Mesendoderm (in vitro differentiated cells): ENCODE measurements around the gene ABCA2.

ENCODE experiments used
- DNase-seq: peaks from one replicate; pipeline ENCODE4 v3.0.0; 2013
- H2AK5ac ChIP-seq: 2 replicates; pipeline ENCODE4 v1.6.1; 2013; ENCODE audit warnings: low read length, inconsistent platforms
- H2BK120ac ChIP-seq: 2 replicates; pipeline ENCODE4 v1.6.1; 2013; ENCODE audit warnings: low read depth, mild to moderate bottlenecking, low read length, moderate library complexity, mixed read lengths
- H2BK15ac ChIP-seq: replicated peaks from 2 replicates; pipeline ENCODE4 v1.6.1; 2013; ENCODE audit warnings: low read depth, mild to moderate bottlenecking, moderate library complexity
- H2BK5ac ChIP-seq: 2 replicates; pipeline ENCODE4 v1.6.1; 2013; ENCODE audit warnings: low read length, inconsistent platforms
- H3K18ac ChIP-seq: 2 replicates; pipeline ENCODE4 v1.6.1; 2013; ENCODE audit warnings: mild to moderate bottlenecking, low read length, mixed read lengths
- H3K23ac ChIP-seq: one replicate; pipeline ENCODE4 v1.6.1; 2013; ENCODE audit warnings: low read length
- H3K27ac ChIP-seq: 2 replicates; pipeline ENCODE4 v1.5.1; 2013; ENCODE audit warnings: low read depth, mild to moderate bottlenecking, inconsistent platforms, low read length, moderate library complexity
- H3K27me3 ChIP-seq: 2 replicates; pipeline ENCODE4 v1.6.1; 2013; ENCODE audit warnings: low read length, control low read depth, mild to moderate bottlenecking, inconsistent platforms; ENCODE audit not compliant: insufficient read depth, poor library complexity
- H3K36me3 ChIP-seq: 2 replicates; pipeline ENCODE4 v1.6.1; 2013; ENCODE audit warnings: low read length, inconsistent platforms; ENCODE audit not compliant: control insufficient read depth, insufficient read depth
- H3K4ac ChIP-seq: one replicate; pipeline ENCODE4 v1.6.1; 2013; ENCODE audit warnings: low read depth, mild to moderate bottlenecking, low read length, moderate library complexity
- H3K4me1 ChIP-seq: 2 replicates; pipeline ENCODE4 v1.6.1; 2013; ENCODE audit warnings: low read depth, low read length, inconsistent platforms; ENCODE audit not compliant: control insufficient read depth
- H3K4me2 ChIP-seq: 2 replicates; pipeline ENCODE4 v1.6.1; 2013; ENCODE audit warnings: low read length
- H3K4me3 ChIP-seq: 2 replicates; pipeline ENCODE4 v1.5.1; 2013; ENCODE audit warnings: mild to moderate bottlenecking, low read length
- H3K56ac ChIP-seq: one replicate; pipeline ENCODE4 v1.6.1; 2013; ENCODE audit warnings: low read length
- H3K79me1 ChIP-seq: 2 replicates; pipeline ENCODE4 v1.6.1; 2013; ENCODE audit warnings: low read length, inconsistent platforms
- H3K79me2 ChIP-seq: 2 replicates; pipeline ENCODE4 v1.6.1; 2013; ENCODE audit warnings: mild to moderate bottlenecking, low read length; ENCODE audit not compliant: control insufficient read depth, insufficient read depth
- H3K9ac ChIP-seq: 2 replicates; pipeline ENCODE4 v1.6.1; 2013; ENCODE audit warnings: low read length, inconsistent platforms
- H4K5ac ChIP-seq: one replicate; pipeline ENCODE4 v1.6.1; 2013; ENCODE audit warnings: low read length
- H4K8ac ChIP-seq: one replicate; pipeline ENCODE4 v1.6.1; 2013; ENCODE audit warnings: low read depth, mild to moderate bottlenecking, control low read depth, low read length, moderate library complexity
- WGBS: extraction: QIAGEN DNeasy Blood & Tissue Kit; methylation state at CpG from one replicate; pipeline ENCODE4 v1.1.7; 2013; ENCODE audit warnings: low lambda C conversion rate, missing lambda C conversion rate; ENCODE audit not compliant: insufficient coverage; ENCODE audit errors: extremely low coverage; 5-methylcytosine and 5-hydroxymethylcytosine counted together

Gene ABCA2

GRCh38 chr9:136963341-136963740, 64.7 kb downstream of the ABCA2 start:
- H3K4me1 ChIP-seq: peaks cover 2% of the 10 kb centered on the region
- H4K5ac ChIP-seq: no peak overlapping the region
- no peak overlapping the region for H2BK120ac ChIP-seq
- H3K4me2 ChIP-seq: no peak overlapping the region
- H4K8ac ChIP-seq: no peak overlapping the region
- no peak for DNase-seq
- no peaks in the 10 kb centered on the region for H3K79me2 ChIP-seq
- H3K36me3 ChIP-seq: no peaks in the 10 kb centered on the region
- no peak overlapping the region for H3K23ac ChIP-seq
- no peak overlapping the region for H3K4ac ChIP-seq
- no peak overlapping the region for H3K4me3 ChIP-seq
- H2BK15ac ChIP-seq: no peak overlapping the region
- no CpG with 5 or more reads among the region's 15 CpGs for WGBS
- no peaks in the 10 kb centered on the region for H3K79me1 ChIP-seq
- H2BK5ac ChIP-seq: no peak overlapping the region
- H3K27ac ChIP-seq: no peak overlapping the region
- no peak overlapping the region for H2AK5ac ChIP-seq
- no peak overlapping the region for H3K18ac ChIP-seq
- no peak overlapping the region for H3K9ac ChIP-seq
- no peaks in the 10 kb centered on the region for H3K27me3 ChIP-seq
- no peak overlapping the region for H3K56ac ChIP-seq

- peak overlapping the region; percentile 25 for H3K56ac ChIP-seq
- no peak overlapping the region for H2AK5ac ChIP-seq
- no peak overlapping the region for H3K9ac ChIP-seq
- H4K8ac ChIP-seq: no peak overlapping the region
- H3K79me1 ChIP-seq: no peaks in the 10 kb centered on the region
- no peak overlapping the region for H3K18ac ChIP-seq
- WGBS: no CpG with 5 or more reads among the region's 11 CpGs
- H3K23ac ChIP-seq: no peak overlapping the region
- H3K27ac ChIP-seq: no peak overlapping the region
- H2BK5ac ChIP-seq: no peak overlapping the region
- no peak overlapping the region for H3K4me2 ChIP-seq
- no peaks in the 10 kb centered on the region for H3K79me2 ChIP-seq
- no peak overlapping the region for H4K5ac ChIP-seq
- peaks cover 2% of the 10 kb centered on the region for H3K4me1 ChIP-seq
- no peak overlapping the region for H2BK15ac ChIP-seq
- DNase-seq: no peak
- H3K27me3 ChIP-seq: no peaks in the 10 kb centered on the region
- no peaks in the 10 kb centered on the region for H3K36me3 ChIP-seq
- no peak overlapping the region for H2BK120ac ChIP-seq
- H3K4ac ChIP-seq: no peak overlapping the region
- no peak overlapping the region for H3K4me3 ChIP-seq
These were observed 65.3 kb downstream of the ABCA2 start for GRCh38 chr9:136962701-136963248.

GRCh38 chr9:136962163-136962562, 65.9 kb downstream of the ABCA2 start:
- Histone ChIP-seq H4K5ac (no peak overlapping the region), H3K36me3 (no peaks in the 10 kb centered on the region), H3K27ac (no peak overlapping the region), H3K4ac (no peak overlapping the region), H4K8ac (no peak overlapping the region), H3K9ac (no peak overlapping the region), H2BK15ac (no peak overlapping the region), H3K18ac (no peak overlapping the region), H3K79me2 (no peaks in the 10 kb centered on the region), H2BK5ac (no peak overlapping the region), H3K79me1 (no peaks in the 10 kb centered on the region), H2AK5ac (no peak overlapping the region), H3K4me1 (peaks cover 2% of the 10 kb centered on the region), H2BK120ac (no peak overlapping the region), H3K4me2 (no peak overlapping the region), H3K4me3 (no peak overlapping the region), H3K27me3 (no peaks in the 10 kb centered on the region), H3K23ac (no peak overlapping the region), H3K56ac (no peak overlapping the region)
- no peak for DNase-seq
- WGBS: no CpG with 5 or more reads among the region's 9 CpGs

- Histone ChIP-seq H3K36me3 (no peaks in the 10 kb centered on the region), H3K4ac (no peak overlapping the region), H2BK120ac (no peak overlapping the region), H3K23ac (no peak overlapping the region), H3K4me1 (peaks cover 2% of the 10 kb centered on the region), H3K27me3 (no peaks in the 10 kb centered on the region), H3K79me1 (no peaks in the 10 kb centered on the region), H3K4me2 (no peak overlapping the region), H3K18ac (no peak overlapping the region), H3K79me2 (no peaks in the 10 kb centered on the region), H2BK15ac (no peak overlapping the region), H3K9ac (no peak overlapping the region), H3K56ac (no peak overlapping the region), H2BK5ac (no peak overlapping the region), H3K4me3 (no peak overlapping the region), H3K27ac (no peak overlapping the region), H2AK5ac (no peak overlapping the region), H4K8ac (no peak overlapping the region), H4K5ac (no peak overlapping the region)
- no peak for DNase-seq
- WGBS: no CpG with 5 or more reads among the region's 23 CpGs
These were observed 66.6 kb downstream of the ABCA2 start for GRCh38 chr9:136961279-136962065.

- no peak overlapping the region for H3K18ac ChIP-seq
- H3K79me2 ChIP-seq: no peaks in the 10 kb centered on the region
- no CpG with 5 or more reads among the region's 15 CpGs for WGBS
- peaks cover 2% of the 10 kb centered on the region for H3K4me1 ChIP-seq
- no peak overlapping the region for H2BK5ac ChIP-seq
- no peak overlapping the region for H3K23ac ChIP-seq
- no peak overlapping the region for H3K4me3 ChIP-seq
- H3K27ac ChIP-seq: no peak overlapping the region
- no peak overlapping the region for H3K4me2 ChIP-seq
- no peak overlapping the region for H4K8ac ChIP-seq
- no peak overlapping the region for H3K4ac ChIP-seq
- no peak overlapping the region for H3K56ac ChIP-seq
- H4K5ac ChIP-seq: no peak overlapping the region
- no peak for DNase-seq
- H2AK5ac ChIP-seq: no peak overlapping the region
- H3K36me3 ChIP-seq: no peaks in the 10 kb centered on the region
- H2BK15ac ChIP-seq: no peak overlapping the region
- H3K27me3 ChIP-seq: no peaks in the 10 kb centered on the region
- no peaks in the 10 kb centered on the region for H3K79me1 ChIP-seq
- H3K9ac ChIP-seq: no peak overlapping the region
- H2BK120ac ChIP-seq: no peak overlapping the region
These were observed 67.1 kb downstream of the ABCA2 start for GRCh38 chr9:136960938-136961275.
